Measurements from ENCODE around the gene BICDL2. TPM values are rescaled to one million over a fixed set of nuclear protein-coding genes. Genes with fewer than 3 reads are reported as not detected.

Gene BICDL2
- total RNA-seq, 3 donors from 2014 or later: 31.5 to 50.1 TPM; not detected in 1

GRCh38 chr16:3045758-3046640, 9.3 kb upstream of the BICDL2 start, which contains the start of gene MMP25:
Gene MMP25 (plus strand): TSS chr16:3046561. CDS start chr16:3046918, 357 bp downstream.
- no peaks in the 10 kb centered on the region for H3K36me3 ChIP-seq
- peaks cover 6 to 7% of the 10 kb centered on the region in 2 donors for H3K4me1 ChIP-seq
- no peaks in the 10 kb centered on the region for H3K9me3 ChIP-seq
- intact Hi-C loops (cut with DNase I; ENCODE audit: low total_unique reads): no loop called here
- H3K27me3 ChIP-seq: peaks cover 5 to 50% of the 10 kb centered on the region in 2 donors
- H3K27ac ChIP-seq: no peak within 1 kb of the TSS
- peak within 1 kb of the TSS; percentile 39 to 68 (median 50) for H3K4me3 ChIP-seq
- DNase-seq (ENCODE audit: low spot score in 2 of 2): no peak
- TF ChIP-seq, protein P1, sequence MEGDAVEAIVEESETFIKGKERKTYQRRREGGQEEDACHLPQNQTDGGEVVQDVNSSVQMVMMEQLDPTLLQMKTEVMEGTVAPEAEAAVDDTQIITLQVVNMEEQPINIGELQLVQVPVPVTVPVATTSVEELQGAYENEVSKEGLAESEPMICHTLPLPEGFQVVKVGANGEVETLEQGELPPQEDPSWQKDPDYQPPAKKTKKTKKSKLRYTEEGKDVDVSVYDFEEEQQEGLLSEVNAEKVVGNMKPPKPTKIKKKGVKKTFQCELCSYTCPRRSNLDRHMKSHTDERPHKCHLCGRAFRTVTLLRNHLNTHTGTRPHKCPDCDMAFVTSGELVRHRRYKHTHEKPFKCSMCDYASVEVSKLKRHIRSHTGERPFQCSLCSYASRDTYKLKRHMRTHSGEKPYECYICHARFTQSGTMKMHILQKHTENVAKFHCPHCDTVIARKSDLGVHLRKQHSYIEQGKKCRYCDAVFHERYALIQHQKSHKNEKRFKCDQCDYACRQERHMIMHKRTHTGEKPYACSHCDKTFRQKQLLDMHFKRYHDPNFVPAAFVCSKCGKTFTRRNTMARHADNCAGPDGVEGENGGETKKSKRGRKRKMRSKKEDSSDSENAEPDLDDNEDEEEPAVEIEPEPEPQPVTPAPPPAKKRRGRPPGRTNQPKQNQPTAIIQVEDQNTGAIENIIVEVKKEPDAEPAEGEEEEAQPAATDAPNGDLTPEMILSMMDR (IDR thresholded peaks at IDR 0.05): no peak
- TF ChIP-seq POLR2AphosphoS5 (IDR thresholded peaks at IDR 0.05): no peak
- no peak for TF ChIP-seq POLR2A (IDR thresholded peaks at IDR 0.05)

GRCh38 chr16:3044708-3045107, 8.0 kb upstream of the BICDL2 start:
- Histone ChIP-seq H3K4me1 (peaks cover 6 to 7% of the 10 kb centered on the region in 2 donors), H3K4me3 (peak overlapping the region in 1 of 3 donors; percentile 68), H3K36me3 (no peaks in the 10 kb centered on the region), H3K9me3 (no peaks in the 10 kb centered on the region), H3K27me3 (peaks cover 5 to 50% of the 10 kb centered on the region in 2 donors), H3K27ac (no peak overlapping the region)
- TF ChIP-seq, protein P1 (IDR thresholded peaks at IDR 0.05): no peak
- TF ChIP-seq POLR2AphosphoS5 (IDR thresholded peaks at IDR 0.05): no peak
- TF ChIP-seq POLR2A (IDR thresholded peaks at IDR 0.05): no peak
- DNase-seq (ENCODE audit: low spot score in 2 of 2): no peak
- intact Hi-C loops (cut with DNase I; ENCODE audit: low total_unique reads): no loop called here

GRCh38 chr16:3042376-3042775, 5.6 kb upstream of the BICDL2 start:
- DNase-seq (ENCODE audit: low spot score in 2 of 2): no peak
- Histone ChIP-seq H3K4me3 (no peak overlapping the region), H3K9me3 (no peaks in the 10 kb centered on the region), H3K27me3 (peaks cover 5 to 66% of the 10 kb centered on the region in 2 donors), H3K36me3 (no peaks in the 10 kb centered on the region), H3K27ac (no peak overlapping the region), H3K4me1 (peaks cover 6 to 7% of the 10 kb centered on the region in 2 donors)
- intact Hi-C loops (cut with DNase I; ENCODE audit: low total_unique reads): no loop called here
- TF ChIP-seq POLR2AphosphoS5 (IDR thresholded peaks at IDR 0.05): no peak
- TF ChIP-seq, protein P1 (IDR thresholded peaks at IDR 0.05): no peak
- no peak for TF ChIP-seq POLR2A (IDR thresholded peaks at IDR 0.05)

- H3K36me3 ChIP-seq: no peaks in the 10 kb centered on the region
- H3K4me3 ChIP-seq: no peak overlapping the region
- H3K4me1 ChIP-seq: peaks cover 0 to 4% of the 10 kb centered on the region in 2 donors
- intact Hi-C loops (cut with DNase I; ENCODE audit: low total_unique reads): no loop called here
- no peak for DNase-seq (ENCODE audit: low spot score in 2 of 2)
- no peak overlapping the region for H3K27ac ChIP-seq
- no peak for TF ChIP-seq POLR2AphosphoS5 (IDR thresholded peaks at IDR 0.05)
- TF ChIP-seq, protein P1 (IDR thresholded peaks at IDR 0.05): no peak
- no peak for TF ChIP-seq POLR2A (IDR thresholded peaks at IDR 0.05)
- peaks cover 0 to 54% of the 10 kb centered on the region in 2 donors for H3K27me3 ChIP-seq
- H3K9me3 ChIP-seq: no peaks in the 10 kb centered on the region
These were observed 2.2 kb upstream of the BICDL2 start for GRCh38 chr16:3038896-3039295.

DNA sequence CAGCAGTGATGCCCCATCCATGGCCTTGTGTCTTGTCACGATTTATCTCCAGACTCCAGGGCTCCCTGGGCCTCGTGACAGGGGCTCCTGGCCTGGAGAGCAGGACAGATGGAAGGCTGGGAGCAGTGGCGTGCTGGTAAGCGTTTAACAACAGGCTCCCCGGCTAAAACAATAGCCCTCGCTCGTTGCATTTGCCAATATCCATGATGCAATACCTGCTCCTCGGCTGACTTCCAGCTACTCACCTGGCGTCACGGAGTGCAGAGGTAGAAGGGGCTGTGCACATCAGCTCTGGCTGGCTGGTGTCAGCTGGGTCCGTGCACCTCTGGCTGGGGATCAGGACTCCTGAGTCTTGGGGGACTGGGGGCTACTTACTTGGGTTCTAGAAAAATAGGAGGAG, 1.5 kb upstream of the BICDL2 start:
- intact Hi-C loops (cut with DNase I; ENCODE audit: low total_unique reads): no loop called here
- Histone ChIP-seq H3K4me3 (no peak overlapping the region), H3K4me1 (peaks cover 0 to 4% of the 10 kb centered on the region in 2 donors), H3K27ac (peak overlapping the region; percentile 0 to 29), H3K9me3 (no peaks in the 10 kb centered on the region), H3K27me3 (peaks cover 0 to 48% of the 10 kb centered on the region in 2 donors), H3K36me3 (no peaks in the 10 kb centered on the region)
- TF ChIP-seq POLR2AphosphoS5 (IDR thresholded peaks at IDR 0.05): peak in 2 of 3 donors; percentile 17 to 43
- TF ChIP-seq, protein P1 (IDR thresholded peaks at IDR 0.05): no peak
- peak; percentile 82 to 84 for DNase-seq (ENCODE audit: low spot score in 2 of 2)

All from breast epithelium (tissue), 4 donors.